HepG2 (cell line): ENCODE data around the gene NIPAL4. TPM values are rescaled to one million over a fixed set of nuclear protein-coding genes. Genes with fewer than 3 reads are reported as not detected.

Source experiments
- ATAC-seq: fragments of 200-7000 bp; cut with Tn5 transposase; 3 replicates; pipeline ENCODE4 v1.9.1; 2020; ENCODE audit warnings: mild to moderate bottlenecking, moderate library complexity
- BruUV-seq: library from RNA; stranded (reverse); fragments of 400-500 nt; replicated peaks from 2 replicates; lab custom pipeline; 2021; lab: Mats Ljungman, UMichigan
- CTCF ChIA-PET: fragments of 300-600 bp; formaldehyde crosslinking; extraction: SDS; loops from one replicate; lab custom pipeline; 2021; ENCODE audit warnings: low total read pairs, inconsistent platforms, low intra/inter-chr PET ratio; lab: Yijun Ruan, JAX
- POLR2A ChIA-PET: fragments of 350-600 bp; sonication (Branson Sonifier 250); formaldehyde crosslinking; loops from one replicate; lab custom pipeline; 2020; ENCODE audit warnings: antibody characterized with exemption, inconsistent platforms; lab: Yijun Ruan, JAX
- DNase-seq: peaks from one replicate; pipeline ENCODE4 v3.0.0-alpha.2; 2015; ENCODE audit warnings: low spot score
- FAIRE-seq: peaks from 3 replicates; lab custom pipeline; 2011; peaks lifted over from hg19 to GRCh38; lab: Jason Lieb, UNC
- H2AFZ ChIP-seq: one replicate; pipeline ENCODE4 v1.6.1; 2011; ENCODE audit warnings: low read length, inconsistent platforms
- H3K27ac ChIP-seq: fragments of 300-600 bp; 3 replicates; pipeline ENCODE4 v1.8.0; 2011; ENCODE audit warnings: mixed run types, mild to moderate bottlenecking, mixed read lengths, low read length, inconsistent platforms; ENCODE audit not compliant: insufficient read depth; ENCODE audit errors: extremely low read length
- H3K27me3 ChIP-seq, 2 experiments: fragments of 200-600 bp in 1 of 2; 2 replicates in 1 of 2; 3 replicates in 1 of 2; pipeline versions ENCODE4 v1.6.0 to v1.8.0; 2011; ENCODE audit warnings: low read length in 2 of 2, mild to moderate bottlenecking in 2 of 2, moderate library complexity in 2 of 2, inconsistent platforms in 1 of 2; ENCODE audit not compliant: insufficient read depth in 2 of 2, control insufficient read depth in 1 of 2
- H3K36me3 ChIP-seq, 2 experiments: fragments of 200-600 bp in 1 of 2; replicated peaks in 1 of 2; 2 replicates in 1 of 2; 3 replicates in 1 of 2; pipeline versions ENCODE4 v1.5.1 to v1.8.0; 2011; ENCODE audit warnings: low read length in 2 of 2, inconsistent platforms in 1 of 2; ENCODE audit not compliant: insufficient read depth in 2 of 2, control insufficient read depth in 1 of 2
- H3K4me1 ChIP-seq: 2 replicates; pipeline ENCODE4 v1.5.1; 2012; ENCODE audit warnings: low read length, inconsistent platforms; ENCODE audit not compliant: insufficient read depth
- H3K4me2 ChIP-seq: 2 replicates; pipeline ENCODE4 v1.6.0; 2011; ENCODE audit warnings: low read depth, low read length, inconsistent platforms
- H3K4me3 ChIP-seq, 3 experiments: fragments of 200-600 bp in 1 of 3; sonication (generic), shearing (Covaris generic) in 1 of 3; replicated peaks in 1 of 3; 2 replicates each; pipeline ENCODE4 v1.5.1; 2011 to 2016; ENCODE audit warnings: low read length in 3 of 3, inconsistent platforms in 2 of 3, low read depth in 2 of 3, mild to moderate bottlenecking in 2 of 3, control low read depth in 1 of 3, mixed read lengths in 1 of 3; ENCODE audit not compliant: insufficient read depth in 1 of 3
- H3K79me2 ChIP-seq: one replicate; pipeline ENCODE4 v1.6.1; 2011; ENCODE audit warnings: low read length, inconsistent platforms; ENCODE audit not compliant: insufficient read depth
- H3K9ac ChIP-seq: 2 replicates; pipeline ENCODE4 v1.6.0; 2011; ENCODE audit warnings: mild to moderate bottlenecking, low read depth, low read length, inconsistent platforms; ENCODE audit not compliant: insufficient read depth
- H3K9me3 ChIP-seq: 2 replicates; pipeline ENCODE4 v1.5.1; 2012; ENCODE audit warnings: mild to moderate bottlenecking, low read length
- H4K20me1 ChIP-seq: 2 replicates; pipeline ENCODE4 v1.6.0; 2011; ENCODE audit warnings: inconsistent platforms, mild to moderate bottlenecking, low read length, moderate library complexity; ENCODE audit not compliant: insufficient read depth
- HOXA7 ChIP-seq: sonication (generic); formaldehyde crosslinking; IDR thresholded peaks from 2 replicates; pipeline ENCODE4 v1.8.1; 2022; ENCODE audit warnings: mild to moderate bottlenecking, missing genetic modification reagents, moderate library complexity
- SPEN ChIP-seq: sonication (generic); formaldehyde crosslinking; IDR thresholded peaks from 2 replicates; pipeline ENCODE4 v1.5.1; 2020; ENCODE audit warnings: low read depth, mild to moderate bottlenecking, missing genetic modification reagents
- ZBTB8A ChIP-seq: sonication (generic); formaldehyde crosslinking; IDR thresholded peaks from 2 replicates; pipeline ENCODE4 v1.4.0; 2020; ENCODE audit warnings: mild to moderate bottlenecking, low read depth, missing genetic modification reagents, borderline replicate concordance
- ZEB1 ChIP-seq: IDR thresholded peaks from 2 replicates; pipeline ENCODE4 v1.6.1; 2012; ENCODE audit warnings: mild to moderate bottlenecking, low read depth, inconsistent platforms; ENCODE audit not compliant: insufficient replicate concordance
- ZFAT ChIP-seq: sonication (generic); formaldehyde crosslinking; conservative IDR thresholded peaks from 2 replicates; pipeline ENCODE4 v1.8.1; 2023; ENCODE audit warnings: missing genetic modification reagents, inconsistent platforms
- ZNF264 ChIP-seq: sonication (generic); formaldehyde crosslinking; IDR thresholded peaks from 2 replicates; pipeline ENCODE4 v1.4.0; 2020; ENCODE audit warnings: missing genetic modification reagents
- WGBS: methylation state at CpG from one replicate; pipeline ENCODE4 v1.1.6; 2017; ENCODE audit warnings: low lambda C conversion rate; 5-methylcytosine and 5-hydroxymethylcytosine counted together
- in situ Hi-C: cut with HindIII; loops from 2 replicates; pipeline ENCODE4 v1.10.0; 2017; ENCODE audit warnings: low pct_unique_long_range_greater_than_20kb; ENCODE audit not compliant: extremely low pct_ligation_motif_present
- intact Hi-C: fragments of 100-400 bp; cut with micrococcal nuclease; formaldehyde crosslinking; loops from one replicate; pipeline ENCODE4 v1.10.0; 2022; ENCODE audit not compliant: unreplicated experiment
- polyA plus RNA-seq, 8 experiments: library from polyadenylated mRNA; depleted of rRNA in 3 of 8; stranded (reverse) in 7 of 8; unstranded in 1 of 8; fragments of >200 nt; fragmentation: Illumina TruSeq in 4 of 8; extraction: Trizol in 4 of 8; gene quantifications; 2 replicates each; pipeline versions ENCODE4 v1.2.1 to v1.2.3, GENCODE V29; 2011 to 2016; ENCODE audit warnings: low read depth in 4 of 8, missing spikeins in 1 of 8, mixed read lengths in 1 of 8; ENCODE audit not compliant: insufficient read depth in 1 of 8
- total RNA-seq, 5 experiments: library from RNA; depleted of rRNA; stranded (reverse); fragments of >200 nt; fragmentation: Illumina TruSeq; extraction: Trizol; gene quantifications; 2 replicates each; pipeline ENCODE4 v1.2.3, GENCODE V29; 2016; ENCODE audit warnings: low read depth in 1 of 5
- TF ChIP-seq, protein P1 (sequence below): sonication (generic); formaldehyde crosslinking; IDR thresholded peaks from 2 replicates; pipeline ENCODE4 v1.4.0; 2020; ENCODE audit warnings: mild to moderate bottlenecking, missing genetic modification reagents
- TF ChIP-seq, protein P2 (sequence below): sonication (generic); formaldehyde crosslinking; IDR thresholded peaks from 2 replicates; pipeline ENCODE4 v1.8.1; 2022; ENCODE audit warnings: low read depth, mild to moderate bottlenecking, missing genetic modification reagents

NIPAL4 gene
- total and polyA plus RNA-seq, 2 of the 13 experiments (the other 11 are each of a cell fraction or from before 2014, with no cell fraction given) = not detected

DNA sequence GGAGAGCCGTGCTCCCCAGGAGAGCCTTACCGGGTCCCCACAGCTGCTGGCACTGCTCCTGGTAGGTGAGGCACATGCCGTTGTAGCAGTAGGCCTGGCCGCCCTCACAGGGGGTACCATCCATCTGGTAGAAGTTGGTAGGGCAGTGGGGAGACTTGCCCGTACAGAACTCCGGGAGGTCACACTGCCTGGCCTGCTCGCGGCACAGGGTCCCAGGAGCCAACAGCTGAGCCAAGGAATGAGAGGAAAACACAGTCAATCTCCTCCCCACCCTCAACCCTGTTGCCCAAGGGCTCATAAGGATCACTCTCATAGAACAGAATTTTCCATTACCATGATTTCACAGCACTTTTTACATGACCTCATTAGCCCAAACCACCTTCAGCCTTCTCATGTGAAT is 36.9 kb downstream of the NIPAL4 start (continued):
- TF ChIP-seq, protein P1, sequence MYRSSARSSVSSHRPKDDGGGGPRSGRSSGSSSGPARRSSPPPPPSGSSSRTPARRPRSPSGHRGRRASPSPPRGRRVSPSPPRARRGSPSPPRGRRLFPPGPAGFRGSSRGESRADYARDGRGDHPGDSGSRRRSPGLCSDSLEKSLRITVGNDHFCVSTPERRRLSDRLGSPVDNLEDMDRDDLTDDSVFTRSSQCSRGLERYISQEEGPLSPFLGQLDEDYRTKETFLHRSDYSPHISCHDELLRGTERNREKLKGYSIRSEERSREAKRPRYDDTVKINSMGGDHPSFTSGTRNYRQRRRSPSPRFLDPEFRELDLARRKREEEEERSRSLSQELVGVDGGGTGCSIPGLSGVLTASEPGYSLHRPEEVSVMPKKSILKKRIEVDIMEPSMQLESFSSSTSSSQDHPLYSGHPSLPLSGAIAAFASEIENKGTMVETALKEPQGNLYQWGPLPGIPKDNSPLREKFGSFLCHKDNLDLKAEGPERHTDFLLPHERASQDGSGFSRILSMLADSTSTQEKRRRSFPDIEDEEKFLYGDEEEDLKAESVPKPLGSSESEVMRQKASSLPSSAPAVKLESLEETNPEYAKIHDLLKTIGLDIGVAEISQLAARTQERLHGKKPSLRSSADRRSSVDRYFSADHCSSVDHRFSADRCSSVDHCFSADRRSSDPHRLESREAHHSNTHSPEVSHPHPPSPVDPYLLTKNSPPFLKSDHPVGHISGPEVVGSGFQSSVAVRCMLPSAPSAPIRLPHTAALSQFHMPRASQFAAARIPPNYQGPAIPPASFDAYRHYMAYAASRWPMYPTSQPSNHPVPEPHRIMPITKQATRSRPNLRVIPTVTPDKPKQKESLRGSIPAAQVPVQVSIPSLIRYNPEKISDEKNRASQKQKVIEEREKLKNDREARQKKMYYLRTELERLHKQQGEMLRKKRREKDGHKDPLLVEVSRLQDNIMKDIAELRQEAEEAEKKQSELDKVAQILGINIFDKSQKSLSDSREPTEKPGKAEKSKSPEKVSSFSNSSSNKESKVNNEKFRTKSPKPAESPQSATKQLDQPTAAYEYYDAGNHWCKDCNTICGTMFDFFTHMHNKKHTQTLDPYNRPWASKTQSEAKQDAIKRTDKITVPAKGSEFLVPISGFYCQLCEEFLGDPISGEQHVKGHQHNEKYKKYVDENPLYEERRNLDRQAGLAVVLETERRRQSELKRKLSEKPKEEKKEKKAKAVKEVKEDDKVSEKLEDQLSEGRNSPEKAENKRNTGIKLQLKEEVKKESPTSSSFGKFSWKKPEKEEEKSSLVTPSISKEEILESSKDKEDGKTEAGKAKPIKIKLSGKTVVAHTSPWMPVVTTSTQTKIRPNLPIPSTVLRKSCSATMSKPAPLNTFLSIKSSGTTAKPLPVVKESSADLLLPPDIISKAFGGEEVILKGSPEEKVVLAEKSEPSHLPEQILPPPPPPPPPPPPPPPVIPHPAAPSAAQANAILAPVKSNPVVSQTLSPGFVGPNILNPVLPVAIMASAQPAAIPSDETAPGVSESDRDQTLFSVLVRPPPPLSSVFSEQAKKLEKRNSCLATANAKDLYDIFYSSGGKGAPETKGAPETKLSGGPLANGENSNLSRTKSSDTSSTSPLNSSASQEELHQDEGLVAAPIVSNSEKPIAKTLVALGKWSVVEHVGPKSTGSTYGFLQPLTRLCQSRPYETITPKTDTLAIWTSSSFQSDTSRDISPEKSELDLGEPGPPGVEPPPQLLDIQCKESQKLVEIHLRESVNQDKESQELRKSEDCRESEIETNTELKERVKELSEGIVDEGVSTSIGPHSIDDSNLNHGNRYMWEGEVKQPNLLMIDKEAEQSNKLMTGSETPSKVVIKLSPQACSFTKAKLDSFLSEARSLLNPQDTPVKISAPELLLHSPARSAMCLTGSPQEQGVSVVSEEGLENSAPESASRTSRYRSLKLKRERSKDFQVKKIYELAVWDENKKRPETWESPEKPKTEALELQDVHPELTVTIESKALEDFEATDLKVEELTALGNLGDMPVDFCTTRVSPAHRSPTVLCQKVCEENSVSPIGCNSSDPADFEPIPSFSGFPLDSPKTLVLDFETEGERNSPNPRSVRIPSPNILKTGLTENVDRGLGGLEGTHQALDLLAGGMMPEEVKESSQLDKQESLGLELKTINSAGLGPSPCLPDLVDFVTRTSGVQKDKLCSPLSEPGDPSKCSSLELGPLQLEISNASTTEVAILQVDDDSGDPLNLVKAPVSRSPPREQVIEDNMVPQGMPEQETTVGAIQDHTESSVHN = no peak

DNA sequence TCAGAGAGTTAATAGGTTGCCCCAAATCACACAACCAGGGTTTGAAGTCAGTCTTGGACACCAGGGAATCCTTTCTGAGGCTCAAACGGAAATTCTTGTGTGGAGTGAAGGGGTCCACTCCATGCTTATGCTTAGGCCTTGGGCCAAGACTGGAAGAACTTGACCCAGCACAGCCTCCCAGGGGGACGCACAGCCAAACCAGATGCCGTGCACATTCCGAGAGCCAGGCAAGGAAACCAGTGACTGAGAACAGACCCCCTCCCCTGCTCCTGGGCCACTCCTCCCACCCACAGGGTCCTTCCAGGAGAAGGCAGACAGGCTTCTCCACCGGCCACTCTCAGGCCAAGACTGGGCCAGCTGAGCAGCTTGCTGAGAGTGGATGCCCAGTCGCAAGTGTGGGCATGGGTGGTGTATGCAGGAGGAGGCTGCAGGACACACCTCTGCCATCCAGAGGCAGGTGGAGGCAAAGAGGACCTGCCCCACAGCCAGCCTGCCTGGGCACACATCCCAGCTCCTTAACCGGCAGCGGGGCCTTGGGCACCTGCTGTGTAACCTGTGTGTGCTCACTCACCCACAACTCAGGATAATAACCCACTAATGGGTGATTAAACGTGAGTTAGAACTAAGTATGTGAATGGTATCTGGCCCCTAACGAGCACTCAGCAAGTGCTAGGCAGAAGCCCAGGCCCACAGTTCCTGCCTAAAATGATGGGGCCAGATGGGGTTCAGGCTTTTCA is 38.0 kb downstream of the NIPAL4 start:
- H3K79me2 ChIP-seq = no peaks in the 10 kb centered on the region
- no TSS peak for BruUV-seq
- FAIRE-seq (no peak), DNase-seq (no peak), ATAC-seq (no peak)
- CTCF ChIA-PET = no interaction called here
- TF ChIP-seq ZFAT (CRISPR knock-in tag) (no peak), ZEB1 (no peak), ZNF264 (CRISPR knock-in tag) (no peak), ZBTB8A (CRISPR knock-in tag) (no peak), SPEN (no peak), HOXA7 (CRISPR knock-in tag) (no peak)
- TF ChIP-seq, protein P2, sequence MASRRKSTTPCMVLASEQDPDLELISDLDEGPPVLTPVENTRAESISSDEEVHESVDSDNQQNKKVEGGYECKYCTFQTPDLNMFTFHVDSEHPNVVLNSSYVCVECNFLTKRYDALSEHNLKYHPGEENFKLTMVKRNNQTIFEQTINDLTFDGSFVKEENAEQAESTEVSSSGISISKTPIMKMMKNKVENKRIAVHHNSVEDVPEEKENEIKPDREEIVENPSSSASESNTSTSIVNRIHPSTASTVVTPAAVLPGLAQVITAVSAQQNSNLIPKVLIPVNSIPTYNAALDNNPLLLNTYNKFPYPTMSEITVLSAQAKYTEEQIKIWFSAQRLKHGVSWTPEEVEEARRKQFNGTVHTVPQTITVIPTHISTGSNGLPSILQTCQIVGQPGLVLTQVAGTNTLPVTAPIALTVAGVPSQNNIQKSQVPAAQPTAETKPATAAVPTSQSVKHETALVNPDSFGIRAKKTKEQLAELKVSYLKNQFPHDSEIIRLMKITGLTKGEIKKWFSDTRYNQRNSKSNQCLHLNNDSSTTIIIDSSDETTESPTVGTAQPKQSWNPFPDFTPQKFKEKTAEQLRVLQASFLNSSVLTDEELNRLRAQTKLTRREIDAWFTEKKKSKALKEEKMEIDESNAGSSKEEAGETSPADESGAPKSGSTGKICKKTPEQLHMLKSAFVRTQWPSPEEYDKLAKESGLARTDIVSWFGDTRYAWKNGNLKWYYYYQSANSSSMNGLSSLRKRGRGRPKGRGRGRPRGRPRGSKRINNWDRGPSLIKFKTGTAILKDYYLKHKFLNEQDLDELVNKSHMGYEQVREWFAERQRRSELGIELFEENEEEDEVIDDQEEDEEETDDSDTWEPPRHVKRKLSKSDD (CRISPR knock-in tag) = no peak
- H3K9ac ChIP-seq = no peak overlapping the region
- intact Hi-C loops = loop anchor here (2.0 kb wide), 1 partner anchor 15 kb away; no protein-coding TSS in a partner anchor
- H4K20me1 ChIP-seq = no peaks in the 10 kb centered on the region
- H2AFZ ChIP-seq = no peak overlapping the region
- 72% methylated on average over 5 of the region's 10 CpGs for WGBS
- in situ Hi-C loops = no loop called here
- no peak overlapping the region for H3K4me3 ChIP-seq
- no peak overlapping the region for H3K27ac ChIP-seq
- no peak overlapping the region for H3K4me2 ChIP-seq
- no peaks in the 10 kb centered on the region for H3K36me3 ChIP-seq
- no peaks in the 10 kb centered on the region for H3K9me3 ChIP-seq
- POLR2A ChIA-PET = no interaction called here
- H3K27me3 ChIP-seq = no peaks in the 10 kb centered on the region
- H3K4me1 ChIP-seq = peaks cover 9% of the 10 kb centered on the region
